MM.1S (cell line): ENCODE data around the gene ADGRV1.

Experiments
- CTCF ChIP-seq: fragments of 300-600 bp; sonication (generic); IDR thresholded peaks from 2 replicates; pipeline ENCODE4 v1.5.1; 2016; ENCODE audit warnings: antibody characterized with exemption, low read length, mixed read lengths
- EZH2 ChIP-seq: fragments of 300-600 bp; sonication (generic); optimal IDR thresholded peaks from 2 replicates; pipeline ENCODE3; 2017; ENCODE audit warnings: low read depth, mild to moderate bottlenecking, antibody characterized with exemption, low read length, mixed read lengths
- EZH2phosphoT487 ChIP-seq: fragments of 300-600 bp; sonication (generic); IDR thresholded peaks from 2 replicates; pipeline ENCODE4 v1.6.1; 2018; ENCODE audit warnings: antibody characterized with exemption, low read length

GRCh38 chr5:91141642-91142041 is 583.0 kb downstream of the ADGRV1 start:
- no peak for TF ChIP-seq CTCF
- TF ChIP-seq EZH2: no peak
- no peak for TF ChIP-seq EZH2phosphoT487
